Muscle of arm (tissue), 14 donors: ENCODE data around the gene NEUROG1. TPM values are rescaled to one million over a fixed set of nuclear protein-coding genes. Genes with fewer than 3 reads are reported as not detected.

ENCODE experiments used
- DNase-seq: peaks from one replicate; pipeline ENCODE4 v3.0.0-alpha.2; 2013
- long read RNA-seq, 11 donors: transcript quantifications; one replicate each; lab custom pipeline, GENCODE V29; 2026
- polyA plus RNA-seq, 12 donors: library from polyadenylated mRNA; unstranded; fragments of 120-200 nt; gene quantifications; one replicate each; pipeline ENCODE4 v1.2.1, GENCODE V29; 2013; ENCODE audit not compliant: insufficient read length in 12 of 12

Gene NEUROG1
- polyA plus RNA-seq, result not detected
- long read RNA-seq, donor 1, result 0 reads
- long read RNA-seq, donor 2, result 0 reads
- long read RNA-seq, donor 3, result 0 reads
- long read RNA-seq, donor 4, result 0 reads
- long read RNA-seq, donor 5, result 0 reads
- long read RNA-seq, donor 6, result 0 reads
- long read RNA-seq, donor 7, result 0 reads
- long read RNA-seq, donor 8, result 0 reads
- long read RNA-seq, donor 9, result 0 reads
- long read RNA-seq, donor 10, result 0 reads
- long read RNA-seq, donor 11, result 0 reads

DNA sequence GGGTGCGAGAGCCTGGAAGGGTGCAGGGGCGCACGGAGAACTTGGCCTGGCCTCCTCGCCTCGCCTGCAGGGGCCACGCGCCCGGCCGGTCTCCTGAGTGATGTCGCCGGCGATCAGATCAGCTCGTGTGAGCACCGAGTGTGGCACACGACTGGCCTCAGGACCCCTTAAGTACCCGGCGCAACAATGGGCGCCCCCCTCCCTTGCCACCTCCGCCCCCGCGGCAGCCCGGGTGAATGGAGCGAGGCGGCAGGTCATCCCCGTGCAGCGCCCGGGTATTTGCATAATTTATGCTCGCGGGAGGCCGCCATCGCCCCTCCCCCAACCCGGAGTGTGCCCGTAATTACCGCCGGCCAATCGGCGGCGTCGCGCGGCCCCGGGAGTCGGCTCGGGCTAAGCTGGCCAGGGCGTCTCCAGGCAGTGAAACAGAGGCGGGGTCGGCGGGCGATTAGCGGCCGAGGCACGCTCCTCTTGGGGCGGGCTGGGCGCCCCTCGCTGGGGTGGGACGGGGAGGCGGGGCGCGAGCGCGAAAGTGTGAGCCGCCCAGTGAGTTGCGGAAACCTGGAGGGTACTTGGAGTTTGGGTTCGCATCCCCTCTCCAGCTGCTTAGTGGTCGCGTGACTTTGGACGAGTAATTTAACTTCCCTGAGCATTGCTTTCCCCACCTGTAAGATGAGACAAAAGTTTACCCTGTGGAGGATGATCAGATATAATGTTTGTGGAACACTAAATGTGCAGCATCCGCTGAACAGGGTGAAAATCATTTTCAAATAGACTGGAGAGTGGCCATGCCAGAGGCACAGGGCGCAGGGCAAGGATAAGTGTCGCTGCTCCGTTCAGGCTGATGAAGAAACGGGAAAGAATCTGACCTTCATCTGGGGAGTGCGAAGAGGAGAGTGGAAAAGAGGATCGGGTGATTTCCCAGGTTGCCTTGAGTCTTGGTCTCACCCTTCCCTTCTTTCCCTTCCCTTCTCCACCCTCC, at the start of gene NEUROG1:
Gene NEUROG1, minus strand, starts transcription at position 145 of the 982 bp plus-strand sequence. CDS start 274 bp downstream, outside the sequence.
- DNase-seq, result no peak

- no peak for DNase-seq
Observed at GRCh38 chr5:135584918-135585317, 49.2 kb upstream of the NEUROG1 start.

DNA sequence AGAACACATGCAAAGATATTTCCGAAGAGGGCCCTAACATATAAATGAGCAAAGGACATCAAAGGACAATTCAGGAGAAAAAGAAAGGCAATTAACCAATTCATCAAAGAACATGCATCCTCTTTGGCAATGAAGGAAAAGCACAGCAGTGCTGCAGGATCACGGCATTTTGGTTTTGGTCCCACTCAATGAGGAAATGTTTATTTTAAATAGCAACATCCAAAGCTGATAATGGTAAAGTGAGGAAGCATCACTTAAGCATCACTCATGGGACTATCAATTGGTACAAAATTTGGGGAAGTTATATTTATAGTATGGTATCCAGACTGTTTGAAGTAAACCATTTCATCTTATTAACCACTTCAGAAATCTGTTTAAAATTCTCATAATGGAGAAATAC, 48.5 kb upstream of the NEUROG1 start:
- no peak for DNase-seq

GRCh38 chr5:135582099-135582781, 46.5 kb upstream of the NEUROG1 start:
- no peak for DNase-seq

DNA sequence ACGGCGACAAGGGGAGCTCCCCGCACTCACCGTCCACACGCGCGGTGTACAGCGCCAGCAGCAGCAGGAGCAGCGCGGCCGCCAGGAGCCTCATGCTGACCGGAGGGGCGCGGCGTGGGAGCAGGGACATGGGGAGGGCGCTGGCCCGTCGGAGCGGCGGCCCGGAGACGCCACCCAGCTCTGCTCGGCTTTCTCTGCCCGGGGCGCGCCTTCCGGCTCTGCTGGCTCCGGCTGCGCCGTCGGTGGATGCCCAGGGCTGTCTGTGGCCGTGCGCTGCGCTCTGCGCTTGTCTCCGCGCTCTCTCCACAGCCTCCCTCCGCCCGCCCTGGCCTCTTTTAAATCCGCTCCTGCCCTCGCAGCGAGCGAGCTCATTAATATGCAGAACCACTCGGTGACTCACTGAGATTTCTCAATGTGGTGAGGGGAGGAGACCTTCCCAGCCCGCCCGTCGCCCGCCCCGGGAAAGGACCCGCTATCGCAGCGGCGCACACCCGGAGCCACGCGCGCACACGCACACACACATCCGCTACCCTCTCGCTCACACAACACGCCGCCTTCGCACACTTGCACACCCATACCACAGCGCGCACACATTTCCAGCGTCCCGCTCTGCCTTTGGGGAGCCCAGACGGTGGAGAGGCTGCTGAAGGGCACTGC, 43.0 kb upstream of the NEUROG1 start, which contains the start of gene CXCL14:
Gene CXCL14, minus strand, starts transcription at position 307 of the 657 bp plus-strand sequence. Its CDS starts 213 bp downstream, at position 94.
- no peak for DNase-seq

DNA sequence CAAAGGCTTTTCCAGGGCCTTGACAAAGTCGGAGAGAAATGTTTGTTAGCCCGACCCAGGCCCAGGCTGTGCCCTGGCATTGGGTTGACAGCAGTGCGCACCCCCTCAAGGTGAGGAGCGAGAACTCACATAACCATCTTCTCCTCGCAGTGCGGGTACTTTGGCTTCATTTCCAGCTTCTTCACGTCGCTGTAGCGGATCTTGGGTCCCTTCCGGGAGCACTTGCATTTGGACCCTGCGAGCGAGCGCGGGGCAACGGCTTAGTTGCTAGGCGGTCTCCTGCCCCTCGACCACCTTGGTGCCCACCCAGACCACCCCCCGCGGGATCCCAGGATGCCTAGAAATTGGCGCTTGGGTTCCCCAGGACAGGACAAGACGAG, 42.5 kb upstream of the NEUROG1 start:
- no peak for DNase-seq

DNA sequence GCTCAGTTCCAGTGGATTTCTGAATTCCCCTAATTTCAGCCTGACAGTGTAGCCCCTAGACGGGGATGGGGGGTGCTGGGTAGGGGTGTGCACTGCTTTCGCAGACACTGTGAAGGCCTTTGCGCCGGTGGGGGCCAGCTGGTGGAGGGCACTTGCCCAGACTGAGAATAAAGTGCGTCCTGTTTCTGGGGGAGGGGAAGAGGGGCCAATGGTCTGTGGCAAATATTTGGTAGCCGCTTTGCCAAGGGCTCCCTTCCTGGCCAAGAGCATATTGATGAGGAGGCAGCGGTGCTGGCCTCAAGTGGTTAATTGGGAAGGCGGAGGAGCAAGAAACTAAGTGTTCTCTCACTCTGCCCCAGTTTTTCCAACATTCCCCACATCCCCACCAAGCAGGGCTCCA, 41.7 kb upstream of the NEUROG1 start:
- DNase-seq, result no peak

DNA sequence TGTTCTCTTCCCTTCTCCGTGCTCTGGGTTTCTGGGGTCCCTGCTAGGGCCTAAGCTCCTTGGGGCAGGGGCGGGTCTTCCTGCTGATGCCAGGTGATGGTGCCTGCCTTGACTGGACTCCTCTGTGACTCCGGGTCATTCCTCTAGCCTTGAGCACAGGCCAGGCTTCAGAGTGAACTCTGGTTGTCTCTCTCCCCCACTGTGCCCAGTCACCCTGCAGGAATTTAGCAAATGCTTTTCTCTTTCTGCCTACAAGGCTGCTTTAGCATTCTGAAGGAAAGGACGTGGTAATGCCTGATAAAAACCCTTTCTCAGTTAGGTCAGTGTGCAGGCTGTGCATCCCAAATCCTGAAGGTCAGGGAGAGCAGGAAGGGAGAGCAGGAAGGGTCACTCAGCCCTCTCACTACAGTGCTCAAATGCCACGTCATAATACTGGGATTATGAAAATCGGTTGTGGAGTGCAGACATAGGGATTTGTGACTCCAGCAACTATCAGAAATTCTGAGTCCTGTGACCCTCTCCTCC, 40.4 kb upstream of the NEUROG1 start:
- no peak for DNase-seq

GRCh38 chr5:135574493-135574892, 38.7 kb upstream of the NEUROG1 start:
- no peak for DNase-seq

- no peak for DNase-seq
Observed at GRCh38 chr5:135571902-135572301, 36.1 kb upstream of the NEUROG1 start.

- DNase-seq, result no peak
Observed at GRCh38 chr5:135571066-135571609, 35.4 kb upstream of the NEUROG1 start.

GRCh38 chr5:135570453-135570764, 34.6 kb upstream of the NEUROG1 start:
- DNase-seq, result no peak

GRCh38 chr5:135569755-135570452, 34.1 kb upstream of the NEUROG1 start:
- DNase-seq, result no peak

- DNase-seq, result no peak
Observed at GRCh38 chr5:135568923-135569360, 33.2 kb upstream of the NEUROG1 start.

DNA sequence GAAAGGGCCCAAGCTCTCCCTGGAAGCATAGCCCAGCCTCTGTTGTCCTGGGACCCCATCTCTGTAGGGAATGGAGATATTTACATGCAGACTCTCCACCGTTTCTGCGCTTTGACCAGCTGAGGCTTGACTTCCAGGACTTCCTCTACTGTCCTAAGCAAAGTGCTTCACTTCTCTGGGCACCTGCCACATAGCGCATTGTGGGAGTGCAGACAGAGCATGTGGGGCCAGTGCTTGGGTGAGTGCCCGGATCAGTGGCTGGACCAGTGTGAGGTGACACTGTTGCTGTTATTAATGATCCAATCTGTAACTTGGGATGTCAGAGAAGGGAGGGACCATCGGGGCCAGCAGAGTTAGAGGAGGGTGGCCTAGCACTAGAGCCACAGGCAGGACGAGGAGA, 32.5 kb upstream of the NEUROG1 start:
- DNase-seq, result no peak

DNA sequence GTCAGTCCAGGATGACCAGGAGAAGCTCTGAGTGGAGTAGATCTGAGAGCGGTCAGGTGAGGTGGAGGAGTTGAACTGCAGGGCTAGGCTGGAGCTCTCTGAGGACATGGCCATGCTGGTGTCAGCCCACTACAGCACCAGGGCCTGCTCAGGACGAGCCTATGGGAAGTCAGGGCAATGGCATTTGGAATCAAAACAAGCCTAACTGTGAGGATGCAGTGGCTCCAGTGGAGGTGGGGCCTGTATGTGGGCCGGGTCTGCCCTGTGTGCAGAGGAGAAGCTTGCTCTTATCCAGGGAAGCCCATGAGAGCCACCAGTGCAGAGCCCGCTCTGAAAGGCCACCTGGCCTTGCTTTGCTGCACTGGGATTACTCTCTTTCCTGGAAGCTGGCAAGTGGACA, 31.9 kb upstream of the NEUROG1 start:
- no peak for DNase-seq

DNA sequence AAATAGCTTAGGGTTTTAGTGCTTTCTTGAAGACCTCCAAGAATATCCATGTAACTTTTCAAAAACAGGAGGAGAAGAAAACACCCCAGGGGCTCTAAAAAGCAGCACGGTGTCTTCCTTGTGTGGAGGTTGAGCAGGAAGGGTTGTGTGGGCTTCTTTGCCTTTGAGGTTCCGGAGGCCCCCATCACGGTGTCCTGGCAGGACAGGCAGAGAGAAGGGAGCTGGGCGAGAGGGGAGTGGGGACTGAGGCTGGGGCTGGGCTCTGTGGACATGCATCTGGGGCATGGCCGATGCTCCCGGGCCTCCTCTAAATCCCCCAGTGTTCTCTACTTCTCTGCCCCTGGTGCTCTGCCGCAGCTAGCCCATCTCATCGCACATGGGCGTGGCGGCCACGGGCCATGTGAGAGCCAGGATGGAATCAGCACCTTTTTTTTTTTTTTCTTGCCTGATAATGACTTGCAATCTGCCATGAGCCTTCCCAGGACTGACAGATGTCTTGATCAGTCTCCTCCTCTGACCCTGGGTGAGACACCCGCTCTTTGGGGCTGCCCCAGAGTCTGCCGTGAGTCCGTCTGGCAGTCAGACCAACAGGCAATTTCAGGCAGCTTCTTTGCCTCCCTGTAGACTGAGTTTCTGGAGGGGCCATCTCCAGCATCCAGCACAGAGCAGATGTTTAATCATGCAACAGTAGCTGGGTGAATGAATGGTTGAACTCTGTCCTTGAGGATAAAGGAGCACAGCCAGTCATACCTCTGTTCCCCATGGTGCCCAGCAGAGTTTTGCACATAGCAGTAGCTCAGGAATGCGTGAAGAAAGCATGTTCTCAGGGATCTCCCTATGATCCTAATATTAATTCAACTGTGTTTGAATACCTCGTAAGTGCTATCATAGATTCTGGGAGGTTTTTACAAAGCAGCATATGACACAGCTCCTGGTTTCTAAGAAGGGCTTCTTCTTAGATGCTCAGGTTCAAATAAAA, 30.9 kb upstream of the NEUROG1 start:
- DNase-seq, result no peak

- DNase-seq, result no peak
Observed at GRCh38 chr5:135565725-135566421, 30.1 kb upstream of the NEUROG1 start.

- DNase-seq, result no peak
Observed at GRCh38 chr5:135565266-135565665, 29.5 kb upstream of the NEUROG1 start.
